ENCODE results near the gene CFAP99. TPM values are rescaled to one million over a fixed set of nuclear protein-coding genes. Genes with fewer than 3 reads are reported as not detected.
"Not testable (repeated sequence)": the region's sequence is repeated elsewhere in the genome, so short reads cannot be mapped to it uniquely, and the experiment has no call there.

CFAP99 gene
- total and polyA plus RNA-seq, 2 donors (not counting 1 experiment from before 2014, with no cell fraction given): under 0.01 TPM; not detected in 1

DNA sequence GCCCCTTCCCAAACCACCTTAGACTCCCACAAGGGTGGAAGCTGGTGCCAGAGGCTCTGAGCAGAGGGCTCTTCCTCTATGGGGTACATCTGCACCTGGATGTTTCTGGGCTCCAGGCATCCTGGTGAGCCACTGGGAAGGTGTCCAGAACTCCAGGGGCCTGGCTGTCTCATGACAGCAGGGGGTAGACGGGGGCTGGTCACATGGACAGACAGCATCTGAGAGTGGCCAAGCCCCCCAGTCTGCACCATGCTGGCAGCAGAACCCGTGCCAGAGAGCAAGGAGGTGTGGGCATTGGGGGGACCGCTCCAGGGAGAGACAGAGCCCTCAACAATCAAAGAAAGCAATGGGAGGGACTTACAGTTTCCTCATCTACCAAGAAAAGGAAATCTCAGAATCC, 39.9 kb upstream of the CFAP99 start:
- no peak overlapping the region for H3K4me3 ChIP-seq (replicated peaks in 1 of 4; ENCODE audit: control extremely low read depth in 1 of 4, insufficient read depth in 1 of 4, low read depth in 3 of 4, low read length in 4 of 4)
- no peak for DNase-seq (ENCODE audit: low read depth in 2 of 2)
- no peaks in the 10 kb centered on the region for H4K20me1 ChIP-seq (ENCODE audit: control insufficient read depth, extremely low read depth, insufficient read depth, low read length)
- no peak overlapping the region for H3K9ac ChIP-seq (ENCODE audit: insufficient read depth, low read length)
- no peak overlapping the region for H3K27ac ChIP-seq (ENCODE audit: insufficient read depth, low read length)
- H3K4me2 ChIP-seq (ENCODE audit: extremely low read depth, insufficient read depth, low read length): no peak overlapping the region
- no peak overlapping the region for H2AFZ ChIP-seq (ENCODE audit: low read length)
- H3K9me3 ChIP-seq (ENCODE audit: control insufficient read depth, insufficient read depth, low read depth, low read length): no peaks in the 10 kb centered on the region
- no peaks in the 10 kb centered on the region for H3K79me2 ChIP-seq (ENCODE audit: control insufficient read depth, insufficient read depth, low read length)
- TF ChIP-seq EZH2 (IDR thresholded peaks at IDR 0.05; ENCODE audit: low read length, missing control alignments): no peak
- TF ChIP-seq, protein P1, sequence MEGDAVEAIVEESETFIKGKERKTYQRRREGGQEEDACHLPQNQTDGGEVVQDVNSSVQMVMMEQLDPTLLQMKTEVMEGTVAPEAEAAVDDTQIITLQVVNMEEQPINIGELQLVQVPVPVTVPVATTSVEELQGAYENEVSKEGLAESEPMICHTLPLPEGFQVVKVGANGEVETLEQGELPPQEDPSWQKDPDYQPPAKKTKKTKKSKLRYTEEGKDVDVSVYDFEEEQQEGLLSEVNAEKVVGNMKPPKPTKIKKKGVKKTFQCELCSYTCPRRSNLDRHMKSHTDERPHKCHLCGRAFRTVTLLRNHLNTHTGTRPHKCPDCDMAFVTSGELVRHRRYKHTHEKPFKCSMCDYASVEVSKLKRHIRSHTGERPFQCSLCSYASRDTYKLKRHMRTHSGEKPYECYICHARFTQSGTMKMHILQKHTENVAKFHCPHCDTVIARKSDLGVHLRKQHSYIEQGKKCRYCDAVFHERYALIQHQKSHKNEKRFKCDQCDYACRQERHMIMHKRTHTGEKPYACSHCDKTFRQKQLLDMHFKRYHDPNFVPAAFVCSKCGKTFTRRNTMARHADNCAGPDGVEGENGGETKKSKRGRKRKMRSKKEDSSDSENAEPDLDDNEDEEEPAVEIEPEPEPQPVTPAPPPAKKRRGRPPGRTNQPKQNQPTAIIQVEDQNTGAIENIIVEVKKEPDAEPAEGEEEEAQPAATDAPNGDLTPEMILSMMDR (conservative IDR thresholded peaks at IDR 0.05 in 1 of 2, IDR thresholded peaks at IDR 0.05 in 1 of 2; ENCODE audit: low read depth in 1 of 2, low read length in 2 of 2): no peak
- no peaks in the 10 kb centered on the region for H3K36me3 ChIP-seq (ENCODE audit: control insufficient read depth, insufficient read depth, low read length)
- no peaks in the 10 kb centered on the region for H3K4me1 ChIP-seq (ENCODE audit: control insufficient read depth, extremely low read depth, insufficient read depth, low read length)
- H3K27me3 ChIP-seq (ENCODE audit: control insufficient read depth, insufficient read depth, low read length): no peaks in the 10 kb centered on the region

GRCh38 chr4:2380589-2380988, 38.2 kb upstream of the CFAP99 start:
- H3K27ac ChIP-seq (ENCODE audit: insufficient read depth, low read length); H4K20me1 ChIP-seq (ENCODE audit: control insufficient read depth, extremely low read depth, insufficient read depth, low read length); H3K9me3 ChIP-seq (ENCODE audit: control insufficient read depth, insufficient read depth, low read depth, low read length); H3K4me1 ChIP-seq (ENCODE audit: control insufficient read depth, extremely low read depth, insufficient read depth, low read length); H2AFZ ChIP-seq (ENCODE audit: low read length); H3K79me2 ChIP-seq (ENCODE audit: control insufficient read depth, insufficient read depth, low read length); H3K36me3 ChIP-seq (ENCODE audit: control insufficient read depth, insufficient read depth, low read length); H3K4me3 ChIP-seq (replicated peaks in 1 of 4; ENCODE audit: control extremely low read depth in 1 of 4, insufficient read depth in 1 of 4, low read depth in 3 of 4, low read length in 4 of 4); H3K4me2 ChIP-seq (ENCODE audit: extremely low read depth, insufficient read depth, low read length); H3K27me3 ChIP-seq (ENCODE audit: control insufficient read depth, insufficient read depth, low read length); H3K9ac ChIP-seq (ENCODE audit: insufficient read depth, low read length); DNase-seq (ENCODE audit: low read depth in 2 of 2): not testable (repeated sequence)

DNA sequence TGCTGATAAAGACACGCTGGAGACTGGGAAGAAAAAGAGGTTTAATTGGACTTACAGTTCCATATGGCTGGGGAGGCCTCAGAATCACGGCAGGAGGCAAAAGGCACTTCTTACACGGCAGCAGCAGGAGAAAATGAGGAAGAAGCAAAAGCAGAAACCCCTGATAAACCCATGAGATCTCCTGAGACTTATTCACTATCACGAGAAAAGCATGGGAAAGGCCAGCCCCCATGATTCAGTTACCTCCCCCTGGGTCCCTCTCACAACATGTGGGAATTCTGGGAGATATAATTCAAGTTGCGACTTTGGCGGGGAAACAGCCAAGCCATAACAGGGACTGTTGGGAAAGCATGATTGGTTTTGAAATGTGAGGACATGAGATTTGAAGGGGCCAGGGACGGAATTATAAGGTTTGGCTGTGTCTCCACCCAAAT, 36.0 kb upstream of the CFAP99 start:
- H3K27ac ChIP-seq (ENCODE audit: insufficient read depth, low read length); H3K9ac ChIP-seq (ENCODE audit: insufficient read depth, low read length); H3K4me1 ChIP-seq (ENCODE audit: control insufficient read depth, extremely low read depth, insufficient read depth, low read length); H3K79me2 ChIP-seq (ENCODE audit: control insufficient read depth, insufficient read depth, low read length); H3K36me3 ChIP-seq (ENCODE audit: control insufficient read depth, insufficient read depth, low read length); DNase-seq (ENCODE audit: low read depth in 2 of 2); H4K20me1 ChIP-seq (ENCODE audit: control insufficient read depth, extremely low read depth, insufficient read depth, low read length); H3K4me3 ChIP-seq (replicated peaks in 1 of 4; ENCODE audit: control extremely low read depth in 1 of 4, insufficient read depth in 1 of 4, low read depth in 3 of 4, low read length in 4 of 4); H2AFZ ChIP-seq (ENCODE audit: low read length); H3K27me3 ChIP-seq (ENCODE audit: control insufficient read depth, insufficient read depth, low read length); H3K4me2 ChIP-seq (ENCODE audit: extremely low read depth, insufficient read depth, low read length); H3K9me3 ChIP-seq (ENCODE audit: control insufficient read depth, insufficient read depth, low read depth, low read length): not testable (repeated sequence)

- not testable (repeated sequence) for H3K79me2 ChIP-seq (ENCODE audit: control insufficient read depth, insufficient read depth, low read length); H3K36me3 ChIP-seq (ENCODE audit: control insufficient read depth, insufficient read depth, low read length); H3K9me3 ChIP-seq (ENCODE audit: control insufficient read depth, insufficient read depth, low read depth, low read length)
Measured at GRCh38 chr4:2383220-2383631, 35.5 kb upstream of the CFAP99 start.

More at GRCh38 chr4:2383220-2383631, 35.5 kb upstream of the CFAP99 start:
- not testable (repeated sequence) for H3K4me1 ChIP-seq (ENCODE audit: control insufficient read depth, extremely low read depth, insufficient read depth, low read length); DNase-seq (ENCODE audit: low read depth in 2 of 2); H3K9ac ChIP-seq (ENCODE audit: insufficient read depth, low read length); H3K4me3 ChIP-seq (replicated peaks in 1 of 4; ENCODE audit: control extremely low read depth in 1 of 4, insufficient read depth in 1 of 4, low read depth in 3 of 4, low read length in 4 of 4); H3K27me3 ChIP-seq (ENCODE audit: control insufficient read depth, insufficient read depth, low read length); H3K4me2 ChIP-seq (ENCODE audit: extremely low read depth, insufficient read depth, low read length); H4K20me1 ChIP-seq (ENCODE audit: control insufficient read depth, extremely low read depth, insufficient read depth, low read length); H3K27ac ChIP-seq (ENCODE audit: insufficient read depth, low read length); H2AFZ ChIP-seq (ENCODE audit: low read length)

Measured in fibroblast of lung (primary cell).